ENCODE data around the gene BTN1A1.
A peak's percentile ranks its signal among the peaks of the same experiment; 100 is the strongest.
"Not testable (repeated sequence)": the region's sequence is repeated elsewhere in the genome, so short reads cannot be mapped to it uniquely, and the experiment has no call there.

The BTN1A1 gene

GRCh38 chr6:26475823-26476729 is 24.0 kb upstream of the BTN1A1 start:
- DNase-seq: no peak

GRCh38 chr6:26476896-26477295 is 23.2 kb upstream of the BTN1A1 start:
- no peak for DNase-seq

GRCh38 chr6:26477426-26477825 is 22.7 kb upstream of the BTN1A1 start:
- no peak for DNase-seq

DNA sequence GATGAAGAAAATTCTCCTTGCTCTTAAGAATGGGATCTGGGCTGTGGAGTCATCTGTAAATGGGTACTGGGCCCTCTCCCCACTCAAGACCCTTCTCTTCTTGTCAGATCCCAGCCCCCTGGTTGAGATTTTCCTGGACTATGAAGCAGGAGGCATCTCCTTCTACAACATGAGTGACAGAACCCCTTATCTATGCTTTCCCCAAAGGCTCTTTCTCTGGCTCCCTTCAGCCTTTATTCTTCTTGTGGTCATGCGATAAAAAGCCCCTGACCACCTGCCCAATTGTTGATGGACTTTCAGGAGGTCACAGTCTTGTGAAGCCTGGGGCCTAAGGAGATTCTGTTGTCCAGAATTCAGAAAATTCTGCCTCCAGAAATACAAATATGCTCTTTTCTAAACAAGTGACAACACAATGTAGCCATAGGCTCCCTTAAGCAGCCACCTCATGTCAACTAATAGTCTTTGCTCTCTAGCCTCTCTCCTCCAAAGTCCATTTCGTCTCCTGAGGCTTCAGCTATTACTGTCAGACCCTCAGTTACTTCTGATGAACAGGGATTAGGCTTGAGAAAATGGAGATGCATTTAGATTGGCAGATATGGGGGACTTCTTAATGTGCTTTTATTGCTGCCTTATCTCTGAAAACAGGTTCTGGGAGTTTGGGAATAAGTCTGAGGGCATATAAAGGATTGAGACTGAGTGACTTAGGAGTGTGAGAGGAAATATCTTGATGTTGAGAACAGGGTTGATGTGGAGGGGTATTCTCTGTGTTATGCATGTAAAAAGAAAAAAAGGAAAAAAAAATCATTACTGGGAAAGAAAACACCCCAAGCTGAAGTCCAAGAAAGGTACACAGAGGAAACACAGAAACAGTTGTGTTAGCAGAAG is 21.8 kb upstream of the BTN1A1 start:
- no peak for DNase-seq

DNA sequence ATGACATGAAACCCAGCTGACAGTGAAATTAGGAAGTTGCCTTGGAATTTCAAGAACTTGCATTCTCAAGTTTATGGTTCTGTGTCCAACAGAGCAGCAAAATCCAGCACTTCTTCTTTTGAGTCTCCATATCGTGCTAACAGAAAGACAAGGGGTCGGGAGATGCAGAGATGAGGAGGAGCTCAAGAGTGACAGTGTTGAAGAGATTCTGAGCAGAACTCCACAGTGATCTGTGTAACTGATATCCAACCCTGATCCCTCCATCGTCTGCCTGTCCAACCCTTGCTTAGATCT is 21.2 kb upstream of the BTN1A1 start:
- DNase-seq: no peak

DNA sequence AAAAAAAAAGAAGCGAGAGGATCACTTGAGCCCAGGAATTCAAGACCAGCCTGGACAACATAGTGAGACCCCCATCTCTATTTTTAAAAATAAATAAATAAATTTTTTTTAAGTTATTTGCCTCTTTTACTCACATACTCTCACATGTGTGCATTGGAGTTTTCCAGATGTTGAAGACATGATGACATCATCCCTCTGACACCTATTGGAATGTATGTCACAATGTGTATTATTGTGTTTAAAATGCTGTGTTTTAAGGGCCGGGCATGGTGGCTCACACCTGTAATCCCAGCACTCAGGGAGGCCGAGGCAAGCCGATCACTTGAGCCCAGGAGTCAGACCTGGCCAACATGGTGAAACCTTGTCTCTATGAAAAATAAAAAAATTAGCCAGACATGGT is 17.8 kb upstream of the BTN1A1 start:
- DNase-seq: no peak

DNA sequence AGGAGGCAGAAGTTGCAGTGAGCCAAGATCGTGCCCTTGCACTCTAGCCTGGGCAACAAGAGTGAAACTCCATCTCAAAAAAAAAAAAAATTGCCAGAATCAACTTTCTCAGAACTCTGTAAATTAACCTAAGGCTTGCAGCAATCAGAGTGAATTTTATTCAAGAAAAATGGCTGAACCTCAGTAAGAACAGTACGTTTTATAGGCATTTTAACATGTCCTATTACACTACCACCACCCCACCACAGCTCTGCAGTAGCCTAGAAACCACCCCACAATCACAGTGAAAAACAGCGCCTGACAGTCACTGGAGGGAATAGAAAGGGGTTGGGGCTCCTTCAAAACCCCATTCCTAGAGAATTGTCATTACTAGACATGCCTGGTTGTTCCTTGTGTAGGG is 16.4 kb upstream of the BTN1A1 start:
- DNase-seq: no peak

GRCh38 chr6:26484161-26484560 is 15.9 kb upstream of the BTN1A1 start:
- no peak for DNase-seq

DNA sequence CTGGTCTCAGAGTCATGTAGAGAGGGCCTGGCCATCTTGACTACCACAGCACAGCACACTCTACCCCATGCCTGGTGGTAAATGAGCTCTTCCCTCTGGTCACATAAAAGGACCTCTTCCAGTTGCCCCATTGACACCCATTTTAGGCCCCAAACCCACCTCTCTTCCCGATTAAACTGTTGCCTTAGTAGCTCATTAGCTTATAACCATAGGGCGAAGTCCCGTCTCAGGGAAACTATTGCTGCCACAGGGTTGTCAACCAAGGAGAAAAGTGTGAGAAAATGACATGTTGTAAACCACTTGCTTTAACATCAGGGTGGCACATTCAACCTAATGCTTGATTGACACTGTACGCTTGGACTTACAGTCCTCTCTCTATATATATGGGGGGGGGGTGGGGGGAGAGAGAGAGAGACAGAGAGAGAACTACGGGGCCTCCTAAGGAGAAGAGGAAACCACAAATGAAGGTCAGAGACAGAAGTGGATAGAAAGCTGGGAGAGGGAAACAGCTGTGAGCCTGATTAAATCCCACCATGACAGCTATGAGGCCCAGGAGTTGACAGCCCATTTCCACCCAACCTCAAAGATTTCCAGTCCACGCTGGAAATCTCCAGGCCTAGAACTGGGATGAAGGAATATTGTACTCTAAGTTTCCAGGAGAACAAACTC is 14.9 kb upstream of the BTN1A1 start:
- no peak for DNase-seq

DNA sequence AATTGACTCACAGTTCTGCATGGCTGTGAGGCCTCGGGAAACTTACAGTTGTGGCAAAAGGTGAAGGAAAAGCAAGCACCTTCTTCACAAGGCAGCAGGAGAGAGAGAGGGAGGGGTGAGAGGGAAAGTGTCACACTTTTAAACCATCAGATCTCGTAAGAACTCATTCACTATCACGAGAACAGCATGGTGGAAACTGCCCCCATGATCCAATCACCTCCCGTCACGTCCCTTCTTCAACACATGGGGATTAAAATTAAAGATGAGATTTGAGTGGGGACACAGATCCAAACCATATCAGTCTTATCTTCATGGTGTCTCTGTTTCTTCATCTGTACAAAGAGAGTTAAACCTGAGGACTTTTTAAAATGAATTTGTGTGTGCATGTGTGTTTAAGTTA is 13.7 kb upstream of the BTN1A1 start:
- no peak for DNase-seq

- DNase-seq: no peak
Observed at GRCh38 chr6:26487466-26487865, 12.6 kb upstream of the BTN1A1 start.

- DNase-seq: no peak
Observed at GRCh38 chr6:26489996-26490964, 9.8 kb upstream of the BTN1A1 start.

GRCh38 chr6:26491604-26492003 is 8.5 kb upstream of the BTN1A1 start:
- no peak for DNase-seq

DNA sequence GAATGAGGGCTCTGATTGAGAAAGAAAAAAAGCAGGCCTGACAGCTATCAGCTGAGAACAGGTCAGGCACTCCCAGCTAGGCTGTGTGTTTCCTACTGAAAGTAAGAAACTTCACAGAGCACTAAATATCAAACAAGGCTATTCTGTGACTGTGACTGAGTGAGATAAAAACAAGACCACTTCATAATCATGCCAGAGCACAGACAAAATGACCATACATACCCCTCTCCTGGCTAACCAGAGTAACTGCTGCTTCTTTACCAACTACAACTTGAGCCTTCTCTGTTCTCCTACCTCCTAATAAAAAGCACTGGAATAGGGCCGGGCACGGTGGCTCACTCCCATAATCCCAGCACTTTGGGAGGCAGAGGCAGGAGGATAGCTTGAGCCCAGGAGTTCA is 6.8 kb upstream of the BTN1A1 start:
- no peak for DNase-seq

DNA sequence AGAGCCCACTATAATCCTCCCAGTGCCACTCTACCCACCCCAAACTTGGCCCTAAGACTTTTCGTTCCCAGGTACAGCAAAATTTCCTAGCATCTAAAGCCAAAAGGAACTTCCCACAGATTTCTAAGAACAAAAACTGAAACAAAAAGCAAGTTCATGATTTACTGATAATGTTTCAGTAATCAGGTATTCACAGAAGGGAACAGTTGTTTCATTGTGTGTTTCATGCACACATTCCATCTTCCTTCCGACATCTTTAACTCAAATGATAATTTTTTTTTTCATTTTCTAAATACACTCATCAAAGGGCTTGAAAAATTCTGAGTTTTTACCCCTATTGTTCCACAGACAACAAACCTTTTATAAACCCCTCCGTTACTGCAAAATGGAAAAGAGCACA is 6.0 kb upstream of the BTN1A1 start:
- DNase-seq: no peak

DNA sequence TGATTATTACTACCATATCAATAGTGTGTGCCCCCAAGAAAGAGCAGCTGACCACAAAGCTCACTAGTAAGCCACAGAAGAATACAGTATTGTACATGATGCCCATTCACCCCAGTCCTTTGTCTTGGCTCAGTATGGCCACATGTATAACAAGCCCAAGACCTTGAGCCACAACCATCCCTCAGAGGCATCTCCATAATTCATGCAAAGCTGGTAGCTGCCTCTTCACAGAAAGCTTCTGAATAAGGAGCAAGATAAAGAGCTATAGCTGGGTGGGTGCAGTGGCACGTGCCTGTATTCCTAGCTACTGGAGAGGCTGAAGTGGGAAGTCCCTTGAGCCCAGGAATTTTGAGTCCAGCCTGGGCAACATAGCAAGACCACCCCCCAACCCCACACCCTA is 4.8 kb upstream of the BTN1A1 start:
- DNase-seq: no peak

DNA sequence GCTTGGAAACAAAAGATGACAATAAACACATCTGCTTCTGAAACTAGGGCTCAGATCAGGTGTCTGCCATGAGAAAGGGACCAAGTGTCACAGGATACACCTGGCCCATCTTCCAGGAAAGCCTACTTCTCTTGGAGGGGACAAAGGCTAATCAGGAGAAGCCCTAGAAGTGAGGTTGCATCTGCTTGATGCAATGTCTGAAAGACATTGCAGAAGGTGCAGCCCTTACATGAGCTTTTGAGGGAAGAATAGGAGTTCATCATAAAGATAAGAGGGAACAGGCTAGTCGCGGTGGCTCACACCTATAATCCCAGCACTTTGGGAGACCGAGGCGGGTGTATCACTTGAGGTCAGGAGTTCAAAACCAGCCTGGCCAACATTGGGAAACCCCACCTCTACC is 2.5 kb upstream of the BTN1A1 start:
- DNase-seq: no peak

DNA sequence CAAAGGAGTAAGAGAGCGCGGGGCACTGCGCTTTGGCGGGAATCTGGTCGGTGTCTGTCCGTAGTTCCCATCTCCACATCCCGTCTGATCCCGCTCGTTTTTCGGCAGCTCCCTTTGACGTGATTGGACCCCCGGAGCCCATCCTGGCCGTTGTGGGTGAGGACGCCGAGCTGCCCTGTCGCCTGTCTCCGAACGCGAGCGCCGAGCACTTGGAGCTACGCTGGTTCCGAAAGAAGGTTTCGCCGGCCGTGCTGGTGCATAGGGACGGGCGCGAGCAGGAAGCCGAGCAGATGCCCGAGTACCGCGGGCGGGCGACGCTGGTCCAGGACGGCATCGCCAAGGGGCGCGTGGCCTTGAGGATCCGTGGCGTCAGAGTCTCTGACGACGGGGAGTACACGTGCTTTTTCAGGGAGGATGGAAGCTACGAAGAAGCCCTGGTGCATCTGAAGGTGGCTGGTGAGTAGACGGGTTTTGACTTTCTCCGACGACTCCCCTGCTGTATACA is 1.4 kb downstream of the BTN1A1 start:
- peak; percentile 21 for DNase-seq

- DNase-seq: no peak
Observed at GRCh38 chr6:26502165-26502564, 2.1 kb downstream of the BTN1A1 start.

GRCh38 chr6:26502626-26503025 is 2.5 kb downstream of the BTN1A1 start:
- DNase-seq: no peak

DNA sequence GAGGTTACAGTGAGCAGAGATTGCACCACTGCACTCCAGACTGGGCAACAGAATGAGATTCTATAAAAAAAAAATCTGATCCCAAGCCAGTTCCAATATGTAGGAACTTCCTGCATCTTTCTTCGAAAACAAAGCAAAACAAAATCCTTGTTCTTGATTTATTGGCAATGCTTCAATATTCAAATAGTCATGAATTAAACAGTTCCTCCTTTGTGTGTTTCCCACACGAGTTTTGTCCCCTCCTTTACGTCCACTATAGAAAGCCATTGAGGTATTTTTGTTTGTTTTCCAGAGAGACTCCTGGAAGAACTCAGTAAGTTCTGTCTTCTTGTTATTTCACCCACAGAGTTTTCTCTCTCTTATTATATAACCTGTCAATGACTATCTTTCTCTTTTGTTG is 7.6 kb downstream of the BTN1A1 start:
- DNase-seq: no peak

GRCh38 chr6:26511033-26511432 is 10.9 kb downstream of the BTN1A1 start:
- not testable (repeated sequence) for DNase-seq
